ENCODE measurements around the gene ABCC2.

DNA sequence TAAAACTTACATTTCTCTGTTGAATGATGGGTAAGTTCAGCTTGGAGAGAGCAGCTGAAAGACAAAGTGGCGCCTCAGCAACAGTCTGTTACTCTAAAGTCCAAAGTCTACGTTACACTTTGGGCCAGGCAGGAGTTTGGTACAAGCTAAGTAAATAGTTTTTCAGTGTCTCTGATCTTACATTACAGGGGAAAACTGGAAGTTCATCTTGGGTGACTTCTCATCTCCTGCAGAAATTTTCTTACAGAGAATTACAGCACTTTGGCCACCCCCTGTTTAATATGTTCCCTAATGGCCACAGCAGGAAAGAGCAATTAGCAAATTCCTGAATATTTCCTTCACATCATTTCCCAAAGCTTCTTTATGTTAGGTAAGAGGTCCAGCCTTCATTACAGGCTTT, 67.1 kb downstream of the ABCC2 start:
- TF ChIP-seq, protein P1, sequence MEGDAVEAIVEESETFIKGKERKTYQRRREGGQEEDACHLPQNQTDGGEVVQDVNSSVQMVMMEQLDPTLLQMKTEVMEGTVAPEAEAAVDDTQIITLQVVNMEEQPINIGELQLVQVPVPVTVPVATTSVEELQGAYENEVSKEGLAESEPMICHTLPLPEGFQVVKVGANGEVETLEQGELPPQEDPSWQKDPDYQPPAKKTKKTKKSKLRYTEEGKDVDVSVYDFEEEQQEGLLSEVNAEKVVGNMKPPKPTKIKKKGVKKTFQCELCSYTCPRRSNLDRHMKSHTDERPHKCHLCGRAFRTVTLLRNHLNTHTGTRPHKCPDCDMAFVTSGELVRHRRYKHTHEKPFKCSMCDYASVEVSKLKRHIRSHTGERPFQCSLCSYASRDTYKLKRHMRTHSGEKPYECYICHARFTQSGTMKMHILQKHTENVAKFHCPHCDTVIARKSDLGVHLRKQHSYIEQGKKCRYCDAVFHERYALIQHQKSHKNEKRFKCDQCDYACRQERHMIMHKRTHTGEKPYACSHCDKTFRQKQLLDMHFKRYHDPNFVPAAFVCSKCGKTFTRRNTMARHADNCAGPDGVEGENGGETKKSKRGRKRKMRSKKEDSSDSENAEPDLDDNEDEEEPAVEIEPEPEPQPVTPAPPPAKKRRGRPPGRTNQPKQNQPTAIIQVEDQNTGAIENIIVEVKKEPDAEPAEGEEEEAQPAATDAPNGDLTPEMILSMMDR (conservative IDR thresholded peaks at IDR 0.05; ENCODE audit: low read depth, low read length), result no peak
- no peak for TF ChIP-seq EZH2 (IDR thresholded peaks at IDR 0.05; ENCODE audit: borderline replicate concordance, low read depth, low read length, poor library complexity, severe bottlenecking)

Measured in A673 (cell line).